GM18951 (cell line): ENCODE data around the gene TMEM229A.
"Not testable (repeated sequence)": the region's sequence is repeated elsewhere in the genome, so short reads cannot be mapped to it uniquely, and the experiment has no call there.

Experiments
- POLR2A ChIP-seq: IDR thresholded peaks from 4 replicates; pipeline ENCODE4 v1.6.1; 2011; ENCODE audit warnings: mild to moderate bottlenecking; ENCODE audit not compliant: insufficient read length, insufficient read depth; ENCODE audit errors: extremely low read depth
- in situ Hi-C: fragments of 300-500 bp; cut with MboI; formaldehyde crosslinking; loops from one replicate; pipeline ENCODE4 v1.12.0; 2022; ENCODE audit warnings: low sequenced_read_pairs, mixed read lengths, inconsistent platforms; ENCODE audit not compliant: unreplicated experiment

The TMEM229A gene

GRCh38 chr7:124032369-124033094 is at the start of gene TMEM229A:
TMEM229A (minus strand) TSS chr7:124033067; CDS start chr7:124033003, 64 bp downstream.
- in situ Hi-C loops = no loop called here
- TF ChIP-seq POLR2A = no peak

- in situ Hi-C loops = not testable (repeated sequence)
Observed at GRCh38 chr7:124082234-124082633, 49.4 kb upstream of the TMEM229A start.

GRCh38 chr7:124077546-124077945 is 44.7 kb upstream of the TMEM229A start:
- in situ Hi-C loops = no loop called here
- TF ChIP-seq POLR2A = no peak

GRCh38 chr7:124076841-124077240 is 44.0 kb upstream of the TMEM229A start:
- in situ Hi-C loops = no loop called here
- no peak for TF ChIP-seq POLR2A

GRCh38 chr7:124074007-124074406 is 41.1 kb upstream of the TMEM229A start:
- no peak for TF ChIP-seq POLR2A
- in situ Hi-C loops = no loop called here

GRCh38 chr7:124073310-124073645 is 40.4 kb upstream of the TMEM229A start:
- in situ Hi-C loops = no loop called here
- no peak for TF ChIP-seq POLR2A

- in situ Hi-C loops = no loop called here
- TF ChIP-seq POLR2A = no peak
Observed at GRCh38 chr7:124072603-124073309, 39.9 kb upstream of the TMEM229A start.

GRCh38 chr7:124071843-124072242 is 39.0 kb upstream of the TMEM229A start:
- in situ Hi-C loops = no loop called here
- no peak for TF ChIP-seq POLR2A

- in situ Hi-C loops = no loop called here
Observed at GRCh38 chr7:124062171-124062570, 29.3 kb upstream of the TMEM229A start.

GRCh38 chr7:124060528-124060927 is 27.7 kb upstream of the TMEM229A start:
- in situ Hi-C loops = no loop called here
- no peak for TF ChIP-seq POLR2A

More at GRCh38 chr7:124062171-124062570, 29.3 kb upstream of the TMEM229A start:
- TF ChIP-seq POLR2A = no peak

GRCh38 chr7:124059375-124059774 is 26.5 kb upstream of the TMEM229A start:
- no peak for TF ChIP-seq POLR2A
- in situ Hi-C loops = no loop called here

- no peak for TF ChIP-seq POLR2A
- in situ Hi-C loops = no loop called here
Observed at GRCh38 chr7:124058515-124058914, 25.6 kb upstream of the TMEM229A start.

- no peak for TF ChIP-seq POLR2A
- in situ Hi-C loops = no loop called here
Observed at GRCh38 chr7:124057872-124058271, 25.0 kb upstream of the TMEM229A start.

GRCh38 chr7:124056234-124056633 is 23.4 kb upstream of the TMEM229A start:
- in situ Hi-C loops = no loop called here
- no peak for TF ChIP-seq POLR2A
